Smooth muscle cell of the pulmonary artery (primary cell): ENCODE measurements around the gene CLPTM1L. TPM values are rescaled to one million over a fixed set of nuclear protein-coding genes. Genes with fewer than 3 reads are reported as not detected.

Experiments
- total RNA-seq: library from RNA; depleted of rRNA; stranded (reverse); fragments of >200 nt; gene quantifications from 2 replicates; pipeline ENCODE4 v1.2.3, GENCODE V29; 2014

CLPTM1L gene
- 341 and 425 TPM in 2 replicates for total RNA-seq

GRCh38 chr5:1344975-1345838 lies at the start of gene CLPTM1L:
TSS of gene CLPTM1L (minus strand) at chr5:1345099. CDS start at chr5:1344841, 258 bp downstream.

GRCh38 chr5:1294835-1295649 lies 49.9 kb downstream of the CLPTM1L start, which contains the start of gene TERT:
TSS of gene TERT (minus strand) at chr5:1295068. CDS start at chr5:1294989, 79 bp downstream.

Other genes with a start within 250 kb of the CLPTM1L start
- gene SLC12A7, start 233.0 kb downstream of the CLPTM1L start, total RNA-seq, result 20.9 and 30.8 TPM in 2 replicates
- gene SLC6A19, start 143.5 kb downstream of the CLPTM1L start, total RNA-seq, result not detected in 2 replicates
- not detected in 2 replicates for gene SLC6A18, start 119.7 kb downstream of the CLPTM1L start, total RNA-seq
- gene TERT, start 50.0 kb downstream of the CLPTM1L start, total RNA-seq, result not detected in 2 replicates
- not detected in 2 replicates for gene SLC6A3, start 100.3 kb upstream of the CLPTM1L start, total RNA-seq
- 78.8 and 103 TPM in 2 replicates for gene LPCAT1, start 178.9 kb upstream of the CLPTM1L start, total RNA-seq